ENCODE measurements around the gene SLC24A1. TPM values are rescaled to one million over a fixed set of nuclear protein-coding genes. Genes with fewer than 3 reads are reported as not detected.

Gene SLC24A1
- total and polyA plus RNA-seq, 2 of the 13 experiments (the other 11 are each of a cell fraction or from before 2014, with no cell fraction given): 5.9 to 8.3 TPM

GRCh38 chr15:65633752-65634151 lies 12.0 kb downstream of the SLC24A1 start:
- BruUV-seq (replicated peaks): no TSS peak
- Histone ChIP-seq H3K9ac (ENCODE audit: insufficient read depth, low read depth, low read length) (no peak overlapping the region), H3K4me2 (ENCODE audit: low read depth, low read length) (no peak overlapping the region), H3K27ac (ENCODE audit: extremely low read length, insufficient read depth, low read length) (no peak overlapping the region), H3K4me1 (ENCODE audit: insufficient read depth, low read length) (peaks cover 21% of the 10 kb centered on the region), H3K36me3 (replicated peaks in 1 of 2; ENCODE audit: control insufficient read depth in 1 of 2, insufficient read depth in 2 of 2, low read length in 2 of 2) (no peaks in the 10 kb centered on the region), H3K79me2 (ENCODE audit: insufficient read depth, low read length) (no peaks in the 10 kb centered on the region), H4K20me1 (ENCODE audit: insufficient read depth, low read length) (no peaks in the 10 kb centered on the region), H3K4me3 (replicated peaks in 1 of 3; ENCODE audit: insufficient read depth in 1 of 3, low read depth in 2 of 3, low read length in 3 of 3) (no peak overlapping the region), H3K27me3 (ENCODE audit: control insufficient read depth in 1 of 2, insufficient read depth in 2 of 2, low read length in 2 of 2) (no peaks in the 10 kb centered on the region), H3K9me3 (ENCODE audit: low read length) (no peaks in the 10 kb centered on the region), H2AFZ (ENCODE audit: low read length) (no peak overlapping the region)
- intact Hi-C loops (cut with micrococcal nuclease; ENCODE audit: unreplicated experiment) (no loop called here), in situ Hi-C loops (cut with HindIII; ENCODE audit: extremely low pct_ligation_motif_present, low pct_unique_long_range_greater_than_20kb) (loop anchor here (25.0 kb wide), 1 partner anchor 229 kb away; the partner anchor contains the start of gene RAB11A)
- TF ChIP-seq, protein P1, sequence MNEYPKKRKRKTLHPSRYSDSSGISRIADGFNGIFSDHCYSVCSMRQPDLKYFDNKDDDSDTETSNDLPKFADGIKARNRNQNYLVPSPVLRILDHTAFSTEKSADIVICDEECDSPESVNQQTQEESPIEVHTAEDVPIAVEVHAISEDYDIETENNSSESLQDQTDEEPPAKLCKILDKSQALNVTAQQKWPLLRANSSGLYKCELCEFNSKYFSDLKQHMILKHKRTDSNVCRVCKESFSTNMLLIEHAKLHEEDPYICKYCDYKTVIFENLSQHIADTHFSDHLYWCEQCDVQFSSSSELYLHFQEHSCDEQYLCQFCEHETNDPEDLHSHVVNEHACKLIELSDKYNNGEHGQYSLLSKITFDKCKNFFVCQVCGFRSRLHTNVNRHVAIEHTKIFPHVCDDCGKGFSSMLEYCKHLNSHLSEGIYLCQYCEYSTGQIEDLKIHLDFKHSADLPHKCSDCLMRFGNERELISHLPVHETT (CRISPR knock-in tag; conservative IDR thresholded peaks at IDR 0.05): no peak
- POLR2A ChIA-PET: no interaction called here
- CTCF ChIA-PET (ENCODE audit: low intra/inter-chr PET ratio, low total read pairs): no interaction called here
- ATAC-seq: no peak
- DNase-seq (ENCODE audit: low spot score): no peak
- WGBS (ENCODE audit: low lambda C conversion rate): 96% methylated on average over 2 of the region's 2 CpGs
- FAIRE-seq: no peak

- H3K27me3 ChIP-seq (ENCODE audit: control insufficient read depth in 1 of 2, insufficient read depth in 2 of 2, low read length in 2 of 2): no peaks in the 10 kb centered on the region
- in situ Hi-C loops (cut with HindIII; ENCODE audit: extremely low pct_ligation_motif_present, low pct_unique_long_range_greater_than_20kb): loop anchor here (25.0 kb wide), 1 partner anchor 228 kb away; the partner anchor contains the start of gene RAB11A
- WGBS (ENCODE audit: low lambda C conversion rate): 89% methylated on average over 1 of the region's 1 CpG
- no peak for FAIRE-seq
- H3K79me2 ChIP-seq (ENCODE audit: insufficient read depth, low read length): no peaks in the 10 kb centered on the region
- H2AFZ ChIP-seq (ENCODE audit: low read length): no peak overlapping the region
- H3K9ac ChIP-seq (ENCODE audit: insufficient read depth, low read depth, low read length): no peak overlapping the region
- no peak overlapping the region for H3K27ac ChIP-seq (ENCODE audit: extremely low read length, insufficient read depth, low read length)
- ChIA-PET POLR2A (no interaction called here), CTCF (ENCODE audit: low intra/inter-chr PET ratio, low total read pairs) (no interaction called here)
- no peak for DNase-seq (ENCODE audit: low spot score)
- H4K20me1 ChIP-seq (ENCODE audit: insufficient read depth, low read length): no peaks in the 10 kb centered on the region
- no peaks in the 10 kb centered on the region for H3K9me3 ChIP-seq (ENCODE audit: low read length)
- H3K4me1 ChIP-seq (ENCODE audit: insufficient read depth, low read length): peaks cover 15% of the 10 kb centered on the region
- BruUV-seq (replicated peaks): no TSS peak
- H3K36me3 ChIP-seq (replicated peaks in 1 of 2; ENCODE audit: control insufficient read depth in 1 of 2, insufficient read depth in 2 of 2, low read length in 2 of 2): no peaks in the 10 kb centered on the region
- TF ChIP-seq ZNF136 (CRISPR knock-in tag; IDR thresholded peaks at IDR 0.05; ENCODE audit: low read depth) (no peak), ZNF430 (CRISPR knock-in tag; IDR thresholded peaks at IDR 0.05) (no peak), ZNF484 (CRISPR knock-in tag; IDR thresholded peaks at IDR 0.05; ENCODE audit: borderline replicate concordance, low read depth) (no peak), ISX (CRISPR knock-in tag; conservative IDR thresholded peaks at IDR 0.05) (no peak), BCL6 (CRISPR knock-in tag; IDR thresholded peaks at IDR 0.05) (no peak), NCOR1 (IDR thresholded peaks at IDR 0.05; ENCODE audit: borderline replicate concordance, low read length) (no peak), ZNF577 (CRISPR knock-in tag; IDR thresholded peaks at IDR 0.05; ENCODE audit: borderline replicate concordance, low read depth) (no peak), ZNF296 (CRISPR knock-in tag; conservative IDR thresholded peaks at IDR 0.05) (no peak), ZNF24 (IDR thresholded peaks at IDR 0.05) (no peak), FOXP1 (IDR thresholded peaks at IDR 0.05) (no peak), FOXP1 (CRISPR knock-in tag; IDR thresholded peaks at IDR 0.05) (no peak)
- TF ChIP-seq, protein P2, sequence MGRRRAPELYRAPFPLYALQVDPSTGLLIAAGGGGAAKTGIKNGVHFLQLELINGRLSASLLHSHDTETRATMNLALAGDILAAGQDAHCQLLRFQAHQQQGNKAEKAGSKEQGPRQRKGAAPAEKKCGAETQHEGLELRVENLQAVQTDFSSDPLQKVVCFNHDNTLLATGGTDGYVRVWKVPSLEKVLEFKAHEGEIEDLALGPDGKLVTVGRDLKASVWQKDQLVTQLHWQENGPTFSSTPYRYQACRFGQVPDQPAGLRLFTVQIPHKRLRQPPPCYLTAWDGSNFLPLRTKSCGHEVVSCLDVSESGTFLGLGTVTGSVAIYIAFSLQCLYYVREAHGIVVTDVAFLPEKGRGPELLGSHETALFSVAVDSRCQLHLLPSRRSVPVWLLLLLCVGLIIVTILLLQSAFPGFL (CRISPR knock-in tag; IDR thresholded peaks at IDR 0.05): no peak
- no peak overlapping the region for H3K4me3 ChIP-seq (replicated peaks in 1 of 3; ENCODE audit: insufficient read depth in 1 of 3, low read depth in 2 of 3, low read length in 3 of 3)
- no peak for ATAC-seq
- intact Hi-C loops (cut with micrococcal nuclease; ENCODE audit: unreplicated experiment): no loop called here
- H3K4me2 ChIP-seq (ENCODE audit: low read depth, low read length): no peak overlapping the region
These were observed 12.6 kb downstream of the SLC24A1 start for GRCh38 chr15:65634356-65634755.
